Endothelial cell of umbilical vein (primary cell): ENCODE results near the gene CFAP61. TPM values are rescaled to one million over a fixed set of nuclear protein-coding genes. Genes with fewer than 3 reads are reported as not detected.

Source experiments
- BruUV-seq: library from RNA; stranded (reverse); fragments of 400-500 nt; replicated peaks from 2 replicates; lab custom pipeline; 2021; lab: Mats Ljungman, UMichigan
- CTCF ChIA-PET: fragments of 300-600, 350-600 bp; sonication (Branson Sonifier 250); formaldehyde crosslinking; loops from one replicate; lab custom pipeline; 2021; ENCODE audit warnings: antibody characterized with exemption, inconsistent platforms; lab: Charles Lee
- POLR2A ChIA-PET: fragments of 300-600, 350-600 bp; sonication (Branson Sonifier 250); formaldehyde crosslinking; loops from one replicate; lab custom pipeline; 2021; ENCODE audit warnings: antibody characterized with exemption, inconsistent platforms; lab: Charles Lee
- DNase-seq: peaks from one replicate; pipeline ENCODE4 v3.0.0-alpha.2; 2011; ENCODE audit warnings: low read depth, low spot score
- FAIRE-seq: peaks from 2 replicates; lab custom pipeline; 2011; peaks lifted over from hg19 to GRCh38; lab: Jason Lieb, UNC
- H2AFZ ChIP-seq: 2 replicates; pipeline ENCODE4 v1.6.0; 2012; ENCODE audit warnings: low read depth, low read length, control low read depth, inconsistent platforms
- H3K27ac ChIP-seq: 2 replicates; pipeline ENCODE4 v1.5.1; 2011; ENCODE audit warnings: low read depth, mild to moderate bottlenecking, control low read depth, low read length, moderate library complexity; ENCODE audit not compliant: insufficient read depth
- H3K27me3 ChIP-seq, 2 experiments: 2 replicates each; pipeline versions ENCODE4 v1.6.0 to v1.6.1; 2011; ENCODE audit warnings: low read length in 2 of 2, mixed read lengths in 1 of 2; ENCODE audit not compliant: control insufficient read depth in 2 of 2, insufficient read depth in 2 of 2
- H3K36me3 ChIP-seq, 2 experiments: 2 replicates in 1 of 2; 3 replicates in 1 of 2; pipeline ENCODE4 v1.5.1; 2011; ENCODE audit warnings: low read length in 2 of 2, mild to moderate bottlenecking in 1 of 2, moderate library complexity in 1 of 2; ENCODE audit not compliant: control insufficient read depth in 2 of 2, insufficient read depth in 2 of 2; ENCODE audit errors: extremely low read depth in 1 of 2
- H3K4me1 ChIP-seq: 3 replicates; pipeline ENCODE4 v1.5.1; 2011; ENCODE audit warnings: mild to moderate bottlenecking, low read length; ENCODE audit not compliant: control insufficient read depth, insufficient read depth; ENCODE audit errors: extremely low read depth
- H3K4me2 ChIP-seq: 2 replicates; pipeline ENCODE4 v1.6.1; 2011; ENCODE audit warnings: low read length, control low read depth, mixed read lengths; ENCODE audit not compliant: insufficient read depth
- H3K4me3 ChIP-seq, 3 experiments: fragments of 200-600 bp in 1 of 3; sonication (generic), shearing (Covaris generic) in 1 of 3; replicated peaks in 1 of 3; 2 replicates each; pipeline ENCODE4 v1.5.1; 2011 to 2016; ENCODE audit warnings: control low read depth in 3 of 3, low read length in 3 of 3, mild to moderate bottlenecking in 2 of 3, inconsistent platforms in 1 of 3, low read depth in 1 of 3, moderate library complexity in 1 of 3; ENCODE audit not compliant: insufficient read depth in 1 of 3
- H3K79me2 ChIP-seq: 2 replicates; pipeline ENCODE4 v1.6.0; 2012; ENCODE audit warnings: low read length, inconsistent platforms; ENCODE audit not compliant: control insufficient read depth, insufficient read depth
- H3K9ac ChIP-seq: replicated peaks from 2 replicates; pipeline ENCODE3; 2011; ENCODE audit warnings: low read length, control low read depth; ENCODE audit not compliant: insufficient read depth; ENCODE audit errors: extremely low read depth
- H3K9me1 ChIP-seq: replicated peaks from 3 replicates; pipeline ENCODE4 v1.6.0; 2011; ENCODE audit warnings: mild to moderate bottlenecking, low read length; ENCODE audit not compliant: control insufficient read depth, insufficient read depth; ENCODE audit errors: extremely low read depth
- H3K9me3 ChIP-seq: replicated peaks from 2 replicates; pipeline ENCODE4 v1.5.1; 2012; ENCODE audit warnings: low read length, inconsistent platforms; ENCODE audit not compliant: control insufficient read depth, insufficient read depth
- H4K20me1 ChIP-seq: replicated peaks from 2 replicates; pipeline ENCODE3; 2011; ENCODE audit warnings: mild to moderate bottlenecking, low read length; ENCODE audit not compliant: control insufficient read depth, insufficient read depth; ENCODE audit errors: extremely low read depth
- CTCF ChIP-seq, 2 donors: IDR thresholded peaks; 1 replicate in 1 of 2; 2 replicates in 1 of 2; pipeline ENCODE4 v1.5.1; 2011; ENCODE audit warnings: low read length in 2 of 2, mild to moderate bottlenecking in 2 of 2, moderate library complexity in 2 of 2, control low read depth in 1 of 2, inconsistent platforms in 1 of 2, low read depth in 1 of 2; ENCODE audit not compliant: insufficient read depth in 1 of 2; ENCODE audit errors: extremely low read depth in 1 of 2
- EZH2 ChIP-seq: IDR thresholded peaks from 2 replicates; pipeline ENCODE4 v1.6.1; 2012; ENCODE audit warnings: borderline replicate concordance, low read depth, mild to moderate bottlenecking, moderate library complexity, low read length, inconsistent platforms; ENCODE audit not compliant: severe bottlenecking
- FOS ChIP-seq: IDR thresholded peaks from 2 replicates; pipeline ENCODE4 v1.6.1; 2011; ENCODE audit warnings: mild to moderate bottlenecking, low read length, moderate library complexity, borderline replicate concordance; ENCODE audit not compliant: insufficient read depth
- GATA2 ChIP-seq: IDR thresholded peaks from 2 replicates; pipeline ENCODE4 v1.7.0; 2011; ENCODE audit warnings: low read depth, mild to moderate bottlenecking, moderate library complexity, mixed read lengths, low read length; ENCODE audit not compliant: insufficient read length, insufficient read depth
- JUN ChIP-seq: IDR thresholded peaks from 2 replicates; pipeline ENCODE4 v1.6.1; 2011; ENCODE audit warnings: borderline replicate concordance, low read depth; ENCODE audit not compliant: insufficient read length, insufficient read depth
- MAX ChIP-seq: IDR thresholded peaks from 2 replicates; pipeline ENCODE4 v1.6.1; 2011; ENCODE audit not compliant: insufficient read depth, insufficient read length
- MYC ChIP-seq: IDR thresholded peaks from one replicate; pipeline ENCODE4 v1.6.1; 2011; ENCODE audit warnings: mild to moderate bottlenecking, low read depth, low read length
- POLR2A ChIP-seq: IDR thresholded peaks from 2 replicates; pipeline ENCODE4 v1.6.1; 2012; ENCODE audit warnings: low read depth, mild to moderate bottlenecking, control low read depth, low read length
- POLR2AphosphoS5 ChIP-seq: IDR thresholded peaks from 2 replicates; pipeline ENCODE4 v1.6.1; 2012; ENCODE audit warnings: low read depth, mild to moderate bottlenecking, control low read depth, low read length, moderate library complexity; ENCODE audit not compliant: insufficient read depth
- dilution Hi-C: fragments of 300-500 bp; cut with MboI; formaldehyde crosslinking; loops from one replicate; pipeline ENCODE4 v1.15.0; 2019; ENCODE audit warnings: low sequenced_read_pairs; ENCODE audit not compliant: extremely low pct_ligation_motif_present
- intact Hi-C: fragments of 100-400 bp; cut with micrococcal nuclease; formaldehyde crosslinking; loops from one replicate; pipeline ENCODE4 v1.10.0; 2022
- polyA plus RNA-seq, 4 experiments: library from polyadenylated mRNA; depleted of rRNA in 3 of 4; stranded (reverse) in 3 of 4; unstranded in 1 of 4; fragments of >200 nt; gene quantifications; 2 replicates each; pipeline versions ENCODE4 v1.2.1 to v1.2.3, GENCODE V29; 2011 to 2012; ENCODE audit warnings: missing spikeins in 1 of 4
- total RNA-seq: library from RNA; stranded (reverse); gene quantifications from 2 replicates; pipeline ENCODE4 v1.2.3, GENCODE V29; 2021

CFAP61 gene
- total and polyA plus RNA-seq, 2 donors (not counting 3 experiments of a cell fraction or from before 2014, with no cell fraction given), result not detected

- H3K27ac ChIP-seq, result no peak overlapping the region
- ChIA-PET CTCF (no interaction called here), POLR2A (no interaction called here)
- BruUV-seq, result no TSS peak
- H3K9me1 ChIP-seq, result no peaks in the 10 kb centered on the region
- peaks cover 0 to 11% of the 10 kb centered on the region in 2 experiments for H3K36me3 ChIP-seq
- H3K9ac ChIP-seq, result no peak overlapping the region
- H3K27me3 ChIP-seq, result no peaks in the 10 kb centered on the region
- no peaks in the 10 kb centered on the region for H4K20me1 ChIP-seq
- no peak overlapping the region for H2AFZ ChIP-seq
- H3K4me1 ChIP-seq, result no peaks in the 10 kb centered on the region
- intact Hi-C loops (no loop called here), dilution Hi-C loops (no loop called here)
- DNase-seq, result no peak
- TF ChIP-seq MYC (no peak), JUN (no peak), MAX (no peak), POLR2AphosphoS5 (no peak), POLR2A (no peak), GATA2 (no peak), EZH2 (no peak), FOS (no peak), CTCF (IDR thresholded peaks at IDR 0.05; ENCODE audit: extremely low read depth in 1 of 2, insufficient read depth in 1 of 2, low read depth in 1 of 2, low read length in 2 of 2) (no peak)
- H3K4me2 ChIP-seq, result no peak overlapping the region
- FAIRE-seq, result no peak
- H3K4me3 ChIP-seq, result no peak overlapping the region
- H3K79me2 ChIP-seq, result no peaks in the 10 kb centered on the region
- H3K9me3 ChIP-seq, result no peaks in the 10 kb centered on the region
Observed at GRCh38 chr20:20396794-20397193, 344.5 kb downstream of the CFAP61 start.
